Endothelial cell of umbilical vein (primary cell): ENCODE data around the gene SMCO2. TPM values are rescaled to one million over a fixed set of nuclear protein-coding genes. Genes with fewer than 3 reads are reported as not detected.

Experiments used
- BruUV-seq: library from RNA; stranded (reverse); fragments of 400-500 nt; replicated peaks from 2 replicates; lab custom pipeline; 2021; lab: Mats Ljungman, UMichigan
- CTCF ChIA-PET: fragments of 300-600, 350-600 bp; sonication (Branson Sonifier 250); formaldehyde crosslinking; loops from one replicate; lab custom pipeline; 2021; ENCODE audit warnings: antibody characterized with exemption, inconsistent platforms; lab: Charles Lee
- POLR2A ChIA-PET: fragments of 300-600, 350-600 bp; sonication (Branson Sonifier 250); formaldehyde crosslinking; loops from one replicate; lab custom pipeline; 2021; ENCODE audit warnings: antibody characterized with exemption, inconsistent platforms; lab: Charles Lee
- DNase-seq: peaks from one replicate; pipeline ENCODE4 v3.0.0-alpha.2; 2011; ENCODE audit warnings: low read depth, low spot score
- FAIRE-seq: peaks from 2 replicates; lab custom pipeline; 2011; peaks lifted over from hg19 to GRCh38; lab: Jason Lieb, UNC
- H2AFZ ChIP-seq: 2 replicates; pipeline ENCODE4 v1.6.0; 2012; ENCODE audit warnings: low read depth, low read length, control low read depth, inconsistent platforms
- H3K27ac ChIP-seq: 2 replicates; pipeline ENCODE4 v1.5.1; 2011; ENCODE audit warnings: low read depth, mild to moderate bottlenecking, control low read depth, low read length, moderate library complexity; ENCODE audit not compliant: insufficient read depth
- H3K27me3 ChIP-seq, 2 experiments: 2 replicates each; pipeline versions ENCODE4 v1.6.0 to v1.6.1; 2011; ENCODE audit warnings: low read length in 2 of 2, mixed read lengths in 1 of 2; ENCODE audit not compliant: control insufficient read depth in 2 of 2, insufficient read depth in 2 of 2
- H3K36me3 ChIP-seq, 2 experiments: 2 replicates in 1 of 2; 3 replicates in 1 of 2; pipeline ENCODE4 v1.5.1; 2011; ENCODE audit warnings: low read length in 2 of 2, mild to moderate bottlenecking in 1 of 2, moderate library complexity in 1 of 2; ENCODE audit not compliant: control insufficient read depth in 2 of 2, insufficient read depth in 2 of 2; ENCODE audit errors: extremely low read depth in 1 of 2
- H3K4me1 ChIP-seq: 3 replicates; pipeline ENCODE4 v1.5.1; 2011; ENCODE audit warnings: mild to moderate bottlenecking, low read length; ENCODE audit not compliant: control insufficient read depth, insufficient read depth; ENCODE audit errors: extremely low read depth
- H3K4me2 ChIP-seq: 2 replicates; pipeline ENCODE4 v1.6.1; 2011; ENCODE audit warnings: low read length, control low read depth, mixed read lengths; ENCODE audit not compliant: insufficient read depth
- H3K4me3 ChIP-seq, 3 experiments: fragments of 200-600 bp in 1 of 3; sonication (generic), shearing (Covaris generic) in 1 of 3; replicated peaks in 1 of 3; 2 replicates each; pipeline ENCODE4 v1.5.1; 2011 to 2016; ENCODE audit warnings: control low read depth in 3 of 3, low read length in 3 of 3, mild to moderate bottlenecking in 2 of 3, inconsistent platforms in 1 of 3, low read depth in 1 of 3, moderate library complexity in 1 of 3; ENCODE audit not compliant: insufficient read depth in 1 of 3
- H3K79me2 ChIP-seq: 2 replicates; pipeline ENCODE4 v1.6.0; 2012; ENCODE audit warnings: low read length, inconsistent platforms; ENCODE audit not compliant: control insufficient read depth, insufficient read depth
- H3K9ac ChIP-seq: replicated peaks from 2 replicates; pipeline ENCODE3; 2011; ENCODE audit warnings: low read length, control low read depth; ENCODE audit not compliant: insufficient read depth; ENCODE audit errors: extremely low read depth
- H3K9me1 ChIP-seq: replicated peaks from 3 replicates; pipeline ENCODE4 v1.6.0; 2011; ENCODE audit warnings: mild to moderate bottlenecking, low read length; ENCODE audit not compliant: control insufficient read depth, insufficient read depth; ENCODE audit errors: extremely low read depth
- H3K9me3 ChIP-seq: replicated peaks from 2 replicates; pipeline ENCODE4 v1.5.1; 2012; ENCODE audit warnings: low read length, inconsistent platforms; ENCODE audit not compliant: control insufficient read depth, insufficient read depth
- H4K20me1 ChIP-seq: replicated peaks from 2 replicates; pipeline ENCODE3; 2011; ENCODE audit warnings: mild to moderate bottlenecking, low read length; ENCODE audit not compliant: control insufficient read depth, insufficient read depth; ENCODE audit errors: extremely low read depth
- CTCF ChIP-seq, 2 donors: IDR thresholded peaks; 1 replicate in 1 of 2; 2 replicates in 1 of 2; pipeline ENCODE4 v1.5.1; 2011; ENCODE audit warnings: low read length in 2 of 2, mild to moderate bottlenecking in 2 of 2, moderate library complexity in 2 of 2, control low read depth in 1 of 2, inconsistent platforms in 1 of 2, low read depth in 1 of 2; ENCODE audit not compliant: insufficient read depth in 1 of 2; ENCODE audit errors: extremely low read depth in 1 of 2
- EZH2 ChIP-seq: IDR thresholded peaks from 2 replicates; pipeline ENCODE4 v1.6.1; 2012; ENCODE audit warnings: borderline replicate concordance, low read depth, mild to moderate bottlenecking, moderate library complexity, low read length, inconsistent platforms; ENCODE audit not compliant: severe bottlenecking
- FOS ChIP-seq: IDR thresholded peaks from 2 replicates; pipeline ENCODE4 v1.6.1; 2011; ENCODE audit warnings: mild to moderate bottlenecking, low read length, moderate library complexity, borderline replicate concordance; ENCODE audit not compliant: insufficient read depth
- GATA2 ChIP-seq: IDR thresholded peaks from 2 replicates; pipeline ENCODE4 v1.7.0; 2011; ENCODE audit warnings: low read depth, mild to moderate bottlenecking, moderate library complexity, mixed read lengths, low read length; ENCODE audit not compliant: insufficient read length, insufficient read depth
- JUN ChIP-seq: IDR thresholded peaks from 2 replicates; pipeline ENCODE4 v1.6.1; 2011; ENCODE audit warnings: borderline replicate concordance, low read depth; ENCODE audit not compliant: insufficient read length, insufficient read depth
- MYC ChIP-seq: IDR thresholded peaks from one replicate; pipeline ENCODE4 v1.6.1; 2011; ENCODE audit warnings: mild to moderate bottlenecking, low read depth, low read length
- POLR2A ChIP-seq: IDR thresholded peaks from 2 replicates; pipeline ENCODE4 v1.6.1; 2012; ENCODE audit warnings: low read depth, mild to moderate bottlenecking, control low read depth, low read length
- POLR2AphosphoS5 ChIP-seq: IDR thresholded peaks from 2 replicates; pipeline ENCODE4 v1.6.1; 2012; ENCODE audit warnings: low read depth, mild to moderate bottlenecking, control low read depth, low read length, moderate library complexity; ENCODE audit not compliant: insufficient read depth
- dilution Hi-C: fragments of 300-500 bp; cut with MboI; formaldehyde crosslinking; loops from one replicate; pipeline ENCODE4 v1.15.0; 2019; ENCODE audit warnings: low sequenced_read_pairs; ENCODE audit not compliant: extremely low pct_ligation_motif_present
- intact Hi-C: fragments of 100-400 bp; cut with micrococcal nuclease; formaldehyde crosslinking; loops from one replicate; pipeline ENCODE4 v1.10.0; 2022
- polyA plus RNA-seq, 4 experiments: library from polyadenylated mRNA; depleted of rRNA in 3 of 4; stranded (reverse) in 3 of 4; unstranded in 1 of 4; fragments of >200 nt; gene quantifications; 2 replicates each; pipeline versions ENCODE4 v1.2.1 to v1.2.3, GENCODE V29; 2011 to 2012; ENCODE audit warnings: missing spikeins in 1 of 4
- total RNA-seq: library from RNA; stranded (reverse); gene quantifications from 2 replicates; pipeline ENCODE4 v1.2.3, GENCODE V29; 2021
- TF ChIP-seq, protein P1 (sequence below): IDR thresholded peaks from 2 replicates; pipeline ENCODE4 v1.6.1; 2011; ENCODE audit not compliant: insufficient read depth, insufficient read length

Gene SMCO2
- total and polyA plus RNA-seq, 2 donors (not counting 3 experiments of a cell fraction or from before 2014, with no cell fraction given), result 0.33 to 0.49 TPM

DNA sequence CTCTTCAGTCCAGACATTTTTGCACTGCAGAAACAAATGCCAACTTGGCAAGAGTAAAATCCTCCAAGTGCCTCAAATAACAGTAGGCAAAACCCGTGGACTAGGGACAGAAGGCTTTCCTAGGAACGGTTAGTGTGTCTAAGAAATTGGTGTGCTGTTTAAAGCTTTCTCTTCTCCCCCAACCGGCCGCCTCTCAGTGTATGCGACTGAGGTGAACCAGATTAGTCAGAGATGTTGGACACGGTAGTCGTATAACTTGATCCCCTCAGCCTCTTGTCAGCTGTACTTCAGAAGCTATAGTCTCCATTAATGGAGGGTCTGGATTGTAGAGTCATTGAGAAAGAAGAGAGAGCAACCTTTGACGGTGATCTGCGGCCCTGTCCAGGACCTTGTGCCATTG lies 99.1 kb downstream of the SMCO2 start:
- dilution Hi-C loops, result no loop called here
- peaks cover 28% of the 10 kb centered on the region for H3K4me1 ChIP-seq
- H3K79me2 ChIP-seq, result peaks cover 87% of the 10 kb centered on the region
- CTCF ChIA-PET, result interaction anchor here (0.7 to 1.5 kb wide), 4 partner anchors 10 to 21 kb away, joined by 3 to 4 read pairs (median 4); no protein-coding TSS in a partner anchor
- FAIRE-seq, result no peak
- no peak overlapping the region for H3K9ac ChIP-seq
- H3K9me1 ChIP-seq, result no peaks in the 10 kb centered on the region
- H3K9me3 ChIP-seq, result no peaks in the 10 kb centered on the region
- no peak overlapping the region for H2AFZ ChIP-seq
- no TSS peak for BruUV-seq
- POLR2A ChIA-PET, result no interaction called here
- H3K4me3 ChIP-seq, result no peak overlapping the region
- intact Hi-C loops, result no loop called here
- H3K27me3 ChIP-seq, result no peaks in the 10 kb centered on the region
- no peak for TF ChIP-seq JUN
- TF ChIP-seq POLR2AphosphoS5, result no peak
- DNase-seq, result no peak
- H3K27ac ChIP-seq, result no peak overlapping the region
- peaks cover 5% of the 10 kb centered on the region for H4K20me1 ChIP-seq
- no peak overlapping the region for H3K4me2 ChIP-seq
- H3K36me3 ChIP-seq, result no peaks in the 10 kb centered on the region

- Histone ChIP-seq H3K27me3 (no peaks in the 10 kb centered on the region), H3K4me1 (peaks cover 43% of the 10 kb centered on the region), H3K4me2 (no peak overlapping the region), H2AFZ (no peak overlapping the region), H3K4me3 (no peak overlapping the region), H3K36me3 (no peaks in the 10 kb centered on the region), H3K79me2 (peaks cover 87% of the 10 kb centered on the region), H3K9me1 (no peaks in the 10 kb centered on the region), H3K9ac (no peak overlapping the region), H3K9me3 (no peaks in the 10 kb centered on the region), H3K27ac (no peak overlapping the region), H4K20me1 (no peaks in the 10 kb centered on the region)
- dilution Hi-C loops, result no loop called here
- TF ChIP-seq, protein P1, sequence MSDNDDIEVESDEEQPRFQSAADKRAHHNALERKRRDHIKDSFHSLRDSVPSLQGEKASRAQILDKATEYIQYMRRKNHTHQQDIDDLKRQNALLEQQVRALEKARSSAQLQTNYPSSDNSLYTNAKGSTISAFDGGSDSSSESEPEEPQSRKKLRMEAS, result no peak
- TF ChIP-seq POLR2AphosphoS5 (no peak), GATA2 (no peak), CTCF (IDR thresholded peaks at IDR 0.05; ENCODE audit: extremely low read depth in 1 of 2, insufficient read depth in 1 of 2, low read depth in 1 of 2, low read length in 2 of 2) (no peak), FOS (no peak), MYC (no peak), POLR2A (no peak), JUN (no peak), EZH2 (no peak)
- FAIRE-seq (no peak), DNase-seq (no peak)
- CTCF ChIA-PET, result interaction anchor here (1.4 kb wide), 1 partner anchor 79 kb away, joined by 3 read pairs; no protein-coding TSS in a partner anchor
- no TSS peak for BruUV-seq
- POLR2A ChIA-PET, result no interaction called here
- intact Hi-C loops, result no loop called here
Observed at GRCh38 chr12:27547592-27547991, 101.1 kb downstream of the SMCO2 start.
